Measurements from ENCODE around the gene VSTM2B. TPM values are rescaled to one million over a fixed set of nuclear protein-coding genes. Genes with fewer than 3 reads are reported as not detected.
A peak's percentile ranks its signal among the peaks of the same experiment; 100 is the strongest.

VSTM2B gene
- total RNA-seq, 2 donors from 2014 or later, result 0.27 TPM; not detected in 1

GRCh38 chr19:29521291-29522075, 4.3 kb upstream of the VSTM2B start:
- H3K36me3 Mint-ChIP-seq, result no peaks in the 10 kb centered on the region
- DNase-seq (ENCODE audit: low spot score in 2 of 2), result no peak
- no peak overlapping the region for H3K27ac Mint-ChIP-seq
- no peak for ATAC-seq
- H3K9me3 Mint-ChIP-seq, result no peaks in the 10 kb centered on the region

DNA sequence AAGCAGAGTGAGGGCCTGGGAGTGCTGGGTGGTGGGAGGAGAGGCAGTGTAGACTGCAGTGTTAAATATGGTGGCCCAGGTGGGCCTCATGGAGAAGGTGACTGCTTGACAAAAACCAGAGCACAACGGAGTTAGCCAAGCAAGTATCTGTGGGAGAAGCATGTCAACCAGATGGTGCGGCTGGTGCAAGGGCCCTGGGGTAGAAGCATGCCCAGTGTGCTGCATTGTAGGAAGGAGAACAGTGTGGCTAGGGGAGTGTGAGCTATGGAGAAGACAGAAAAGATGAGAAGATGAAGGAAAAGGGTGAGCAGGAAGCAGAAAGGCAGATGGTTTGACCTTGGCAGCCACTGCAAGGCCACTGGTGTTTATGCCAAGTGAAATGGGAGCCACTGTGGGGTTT, 2.2 kb upstream of the VSTM2B start:
- ATAC-seq (no peak), DNase-seq (ENCODE audit: low spot score in 2 of 2) (no peak)
- no peak overlapping the region for H3K27ac Mint-ChIP-seq
- H3K36me3 Mint-ChIP-seq, result peaks cover 8 to 10% of the 10 kb centered on the region in 2 donors
- no peaks in the 10 kb centered on the region for H3K9me3 Mint-ChIP-seq

GRCh38 chr19:29524201-29524911, 1.4 kb upstream of the VSTM2B start:
- peaks cover 14 to 16% of the 10 kb centered on the region in 2 donors for H3K36me3 Mint-ChIP-seq
- DNase-seq (ENCODE audit: low spot score in 2 of 2), result no peak
- H3K9me3 Mint-ChIP-seq, result no peaks in the 10 kb centered on the region
- ATAC-seq, result no peak
- H3K27ac Mint-ChIP-seq, result no peak overlapping the region

GRCh38 chr19:29524912-29525831, 622 bp upstream of the VSTM2B start:
- H3K27ac Mint-ChIP-seq, result no peak overlapping the region
- H3K9me3 Mint-ChIP-seq, result no peaks in the 10 kb centered on the region
- no peak for DNase-seq (ENCODE audit: low spot score in 2 of 2)
- H3K36me3 Mint-ChIP-seq, result peaks cover 16 to 18% of the 10 kb centered on the region in 2 donors
- no peak for ATAC-seq

GRCh38 chr19:29526730-29527499, 1.1 kb downstream of the VSTM2B start:
- peaks cover 16 to 18% of the 10 kb centered on the region in 2 donors for H3K36me3 Mint-ChIP-seq
- no peak overlapping the region for H3K27ac Mint-ChIP-seq
- ATAC-seq (peak in 1 of 2 donors; percentile 31), DNase-seq (ENCODE audit: low spot score in 2 of 2) (peak in 1 of 2 donors; percentile 62)
- no peaks in the 10 kb centered on the region for H3K9me3 Mint-ChIP-seq

GRCh38 chr19:29527500-29528328, 1.9 kb downstream of the VSTM2B start:
- DNase-seq (ENCODE audit: low spot score in 2 of 2) (peak in 1 of 2 donors; percentile 21), ATAC-seq (peak; percentile 2 to 17)
- Mint-ChIP-seq H3K9me3 (no peaks in the 10 kb centered on the region), H3K27ac (no peak overlapping the region), H3K36me3 (peaks cover 16 to 18% of the 10 kb centered on the region in 2 donors)

DNA sequence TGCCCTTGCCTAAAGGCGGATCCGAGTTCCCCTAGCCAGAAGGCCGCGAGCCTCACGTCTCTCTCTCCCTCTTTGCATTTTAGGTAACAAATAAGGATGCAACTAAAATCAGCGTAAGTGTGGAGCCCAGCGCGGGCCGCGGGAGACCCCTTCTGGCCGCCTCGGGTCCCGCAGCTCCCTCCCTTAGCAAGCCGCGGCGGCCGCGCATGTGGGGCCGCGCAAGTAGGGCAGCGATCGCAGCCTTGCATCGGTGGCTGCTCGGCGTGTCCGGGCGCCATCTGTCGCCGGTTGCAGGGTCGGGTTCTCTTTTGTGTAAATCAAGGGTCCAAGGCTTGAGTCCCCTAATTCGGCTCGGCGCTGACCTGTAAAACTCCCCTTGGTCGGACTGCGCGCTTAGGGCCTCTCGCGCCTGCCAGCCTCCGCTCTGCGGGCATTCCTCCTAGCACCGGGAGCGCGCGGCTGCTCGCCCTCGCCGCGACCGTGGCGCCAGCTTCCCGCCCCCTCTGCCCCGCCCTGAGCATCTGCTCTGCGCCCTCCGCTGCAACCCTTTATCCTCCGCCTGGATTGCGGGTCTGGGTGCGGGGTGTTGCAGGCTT, 2.7 kb downstream of the VSTM2B start:
- Mint-ChIP-seq H3K9me3 (no peaks in the 10 kb centered on the region), H3K27ac (no peak overlapping the region), H3K36me3 (peaks cover 16 to 18% of the 10 kb centered on the region in 2 donors)
- peak in 1 of 2 donors; percentile 84 for DNase-seq (ENCODE audit: low spot score in 2 of 2)
- peak; percentile 79 to 87 for ATAC-seq

DNA sequence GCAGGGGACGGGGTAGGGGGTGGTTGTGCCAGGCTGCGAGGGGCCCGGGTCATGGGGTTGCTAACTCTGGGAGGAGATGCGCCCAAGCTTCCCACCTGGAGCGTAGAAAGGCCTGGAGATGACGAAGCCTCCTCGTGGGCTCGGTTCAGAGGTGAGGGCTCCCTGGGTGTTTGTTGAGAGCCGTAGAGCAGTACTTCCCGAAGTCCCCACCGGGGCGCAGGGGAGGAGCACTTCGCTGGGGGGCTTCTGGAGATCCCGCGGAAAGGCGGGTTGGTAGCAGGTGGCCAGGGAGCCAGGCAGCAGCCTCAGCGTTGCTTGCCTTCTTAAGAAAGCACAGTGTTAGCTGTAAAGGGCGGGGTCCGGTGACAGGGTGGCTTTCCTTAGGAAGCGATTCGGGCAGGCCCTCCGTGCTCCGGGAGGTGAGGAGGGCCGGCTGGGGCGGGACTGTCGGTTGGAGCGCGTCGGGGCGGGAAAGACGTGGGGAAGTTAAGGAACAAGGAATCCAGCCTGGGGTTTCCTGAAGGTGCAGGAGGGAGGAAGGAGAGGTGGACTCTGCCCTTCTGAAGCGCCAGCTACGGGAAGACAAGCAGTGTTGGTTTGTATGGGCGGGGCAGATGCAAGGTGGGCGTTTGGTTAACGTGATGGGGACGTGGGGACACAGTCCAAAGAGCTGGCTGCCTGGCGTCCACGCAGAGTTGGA, 3.3 kb downstream of the VSTM2B start:
- ATAC-seq (no peak), DNase-seq (ENCODE audit: low spot score in 2 of 2) (peak in 1 of 2 donors; percentile 37)
- H3K9me3 Mint-ChIP-seq, result no peaks in the 10 kb centered on the region
- no peak overlapping the region for H3K27ac Mint-ChIP-seq
- peaks cover 16 to 18% of the 10 kb centered on the region in 2 donors for H3K36me3 Mint-ChIP-seq

DNA sequence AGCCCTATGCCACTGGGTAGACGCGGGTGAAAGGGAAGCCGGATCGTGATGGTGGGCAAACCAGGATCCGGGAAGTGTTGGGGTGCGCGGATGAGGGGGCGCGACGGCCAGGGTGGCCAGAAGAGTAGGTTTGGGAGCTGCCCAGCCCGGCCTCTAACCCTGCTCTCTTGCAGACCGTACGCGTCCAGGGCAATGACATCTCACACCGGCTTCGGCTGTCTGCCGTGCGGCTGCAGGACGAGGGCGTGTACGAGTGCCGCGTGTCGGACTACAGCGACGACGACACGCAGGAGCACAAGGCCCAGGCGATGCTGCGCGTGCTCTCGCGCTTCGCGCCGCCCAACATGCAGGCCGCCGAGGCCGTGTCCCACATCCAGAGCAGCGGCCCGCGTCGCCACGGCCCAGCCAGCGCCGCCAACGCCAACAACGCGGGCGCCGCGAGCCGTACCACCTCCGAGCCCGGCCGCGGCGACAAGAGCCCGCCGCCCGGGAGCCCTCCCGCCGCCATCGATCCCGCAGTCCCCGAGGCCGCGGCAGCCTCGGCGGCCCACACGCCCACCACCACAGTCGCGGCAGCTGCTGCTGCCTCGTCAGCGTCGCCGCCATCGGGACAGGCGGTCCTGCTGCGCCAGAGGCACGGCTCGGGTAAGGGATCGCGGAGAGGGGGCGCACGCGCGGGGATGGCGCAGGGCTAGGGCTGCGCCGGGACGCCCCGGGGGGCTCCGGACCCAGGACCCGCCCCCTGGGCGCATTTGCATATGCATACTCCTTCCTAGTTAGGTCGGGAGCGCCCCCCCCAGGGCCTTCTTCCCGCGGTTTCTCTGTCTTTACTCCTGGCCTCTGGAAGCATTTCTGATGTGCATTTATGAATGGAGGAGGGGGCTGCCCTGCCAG, 4.1 kb downstream of the VSTM2B start:
- H3K9me3 Mint-ChIP-seq, result no peaks in the 10 kb centered on the region
- ATAC-seq, result no peak
- no peak overlapping the region for H3K27ac Mint-ChIP-seq
- peak in 1 of 2 donors; percentile 50 for DNase-seq (ENCODE audit: low spot score in 2 of 2)
- H3K36me3 Mint-ChIP-seq, result peaks cover 16 to 18% of the 10 kb centered on the region in 2 donors

DNA sequence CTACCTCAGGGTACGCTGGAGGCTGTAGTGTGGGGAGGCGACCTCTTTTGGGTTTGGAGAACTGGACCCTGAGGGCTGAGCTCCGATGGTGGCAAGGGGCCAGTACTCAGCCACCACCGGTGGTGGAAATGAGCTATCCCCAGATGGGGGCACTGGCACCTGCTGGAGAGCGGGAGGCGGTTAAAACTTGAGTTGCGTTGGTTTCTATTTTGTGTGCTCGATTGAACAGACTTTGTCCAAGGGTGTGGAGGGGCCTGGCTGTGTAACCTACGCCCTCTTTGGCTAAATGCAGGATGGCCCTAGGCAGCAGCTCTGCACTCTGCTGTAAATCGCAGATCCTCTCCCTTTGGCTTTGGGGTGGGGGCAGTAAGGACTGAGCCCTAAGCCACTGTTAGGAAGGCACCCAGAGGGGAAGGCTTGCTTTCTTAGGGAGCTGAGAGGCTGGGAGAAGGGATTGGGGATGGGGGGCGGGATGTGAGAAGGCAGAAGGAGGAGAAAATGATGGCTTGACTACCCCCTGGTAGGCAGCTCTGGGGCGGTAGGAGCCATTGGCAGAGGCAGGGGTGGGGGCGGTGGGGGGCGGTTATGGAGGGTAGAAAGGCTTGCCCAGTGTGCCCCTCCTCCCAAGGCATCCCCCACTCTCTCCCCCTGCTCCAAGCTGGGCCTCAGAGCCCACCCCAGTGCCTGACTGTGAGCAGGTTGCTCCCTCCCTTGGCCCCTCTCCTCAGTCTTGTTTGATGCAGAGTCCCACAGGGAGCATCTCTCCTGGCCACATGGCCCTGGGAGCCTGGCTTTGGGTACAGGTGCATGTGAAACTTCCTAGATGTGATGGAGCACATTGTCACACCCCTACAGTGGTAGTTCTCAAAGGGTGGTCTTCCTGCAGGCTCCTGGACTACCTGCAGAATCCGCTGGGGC, 5.0 kb downstream of the VSTM2B start:
- ATAC-seq, result no peak
- H3K27ac Mint-ChIP-seq, result no peak overlapping the region
- DNase-seq (ENCODE audit: low spot score in 2 of 2), result peak in 1 of 2 donors; percentile 38
- H3K9me3 Mint-ChIP-seq, result no peaks in the 10 kb centered on the region
- peaks cover 16 to 18% of the 10 kb centered on the region in 2 donors for H3K36me3 Mint-ChIP-seq

GRCh38 chr19:29531458-29532025, 5.7 kb downstream of the VSTM2B start:
- ATAC-seq (no peak), DNase-seq (ENCODE audit: low spot score in 2 of 2) (peak in 1 of 2 donors; percentile 26)
- peaks cover 16 to 18% of the 10 kb centered on the region in 2 donors for H3K36me3 Mint-ChIP-seq
- H3K9me3 Mint-ChIP-seq, result no peaks in the 10 kb centered on the region
- no peak overlapping the region for H3K27ac Mint-ChIP-seq

DNA sequence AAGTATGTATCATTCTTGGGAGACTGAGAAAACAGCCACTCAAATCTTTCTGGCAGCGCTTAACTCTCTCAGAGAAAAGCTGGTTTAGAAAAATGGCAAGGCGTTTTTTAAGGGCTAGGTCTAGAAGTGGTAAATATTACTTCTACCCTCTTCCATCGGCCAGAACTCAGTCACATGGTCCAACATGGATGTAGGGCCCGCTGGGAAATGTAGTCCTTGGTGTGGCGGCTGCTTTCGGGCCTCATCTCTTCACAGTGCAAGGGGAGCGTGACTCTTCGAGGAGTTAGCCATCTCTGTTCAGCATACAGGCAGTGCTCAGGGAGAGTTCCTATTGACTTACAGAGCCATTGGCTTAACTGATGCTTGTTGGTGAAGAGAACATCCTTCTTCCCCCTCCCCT, 6.3 kb downstream of the VSTM2B start:
- peak in 1 of 2 donors; percentile 23 for DNase-seq (ENCODE audit: low spot score in 2 of 2)
- Mint-ChIP-seq H3K36me3 (peaks cover 16 to 18% of the 10 kb centered on the region in 2 donors), H3K27ac (no peak overlapping the region), H3K9me3 (no peaks in the 10 kb centered on the region)
- ATAC-seq, result no peak

All from activated naive CD4-positive, alpha-beta T cell treated with anti-CD3 and anti-CD28 coated beads, Interleukin-2, amount 50 U/mL, for 72 hours (primary cell).